DND-41 (cell line): ENCODE measurements around the gene GGT7.

Experiments used
- CTCF ChIP-seq: IDR thresholded peaks from 2 replicates; pipeline ENCODE4 v1.5.1; 2012; ENCODE audit warnings: borderline replicate concordance, low read length, moderate library complexity, mild to moderate bottlenecking; ENCODE audit not compliant: poor library complexity, severe bottlenecking; ENCODE audit errors: extremely low read depth
- EZH2 ChIP-seq: IDR thresholded peaks from 3 replicates; pipeline ENCODE4 v1.6.1; 2012; ENCODE audit warnings: borderline replicate concordance, low read depth, mild to moderate bottlenecking, moderate library complexity, low read length, inconsistent platforms; ENCODE audit not compliant: severe bottlenecking

DNA sequence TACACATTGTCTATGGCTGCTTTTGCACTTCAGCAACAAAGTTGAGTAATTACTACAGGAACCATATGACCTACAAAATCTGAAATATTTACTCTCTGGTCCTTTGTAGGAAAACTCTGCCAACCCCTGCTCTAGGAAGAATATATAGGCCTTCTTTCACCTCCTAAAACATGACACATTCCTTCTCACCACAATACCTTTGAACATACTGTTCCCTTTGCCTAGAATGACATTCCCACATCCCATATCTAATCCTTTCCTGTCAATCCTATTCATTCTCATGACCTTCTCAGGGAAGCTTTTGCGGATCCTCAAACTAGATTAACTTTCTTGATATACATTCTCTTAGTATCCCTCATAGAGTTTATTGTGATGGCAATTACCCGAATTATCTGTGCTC lies 29.2 kb downstream of the GGT7 start:
- no peak for TF ChIP-seq CTCF
- TF ChIP-seq EZH2 = no peak
